ENCODE measurements around the gene TNPO3.
"Not testable (repeated sequence)": the region's sequence is repeated elsewhere in the genome, so short reads cannot be mapped to it uniquely, and the experiment has no call there.

TNPO3 gene

GRCh38 chr7:129067943-129068548 lies 13.1 kb upstream of the TNPO3 start:
- no peak for DNase-seq

GRCh38 chr7:129067132-129067561 lies 12.2 kb upstream of the TNPO3 start:
- not testable (repeated sequence) for DNase-seq

- DNase-seq, result no peak
These were observed 11.6 kb upstream of the TNPO3 start for GRCh38 chr7:129066290-129067131.

GRCh38 chr7:129055861-129056464 lies 1.1 kb upstream of the TNPO3 start:
- DNase-seq, result no peak

- no peak for DNase-seq
These were observed 444 bp upstream of the TNPO3 start for GRCh38 chr7:129055294-129055816.

- no peak for DNase-seq
These were observed 923 bp downstream of the TNPO3 start for GRCh38 chr7:129053938-129054437.

GRCh38 chr7:129052441-129052840 lies 2.5 kb downstream of the TNPO3 start:
- DNase-seq, result no peak

- not testable (repeated sequence) for DNase-seq
These were observed 3.5 kb downstream of the TNPO3 start for GRCh38 chr7:129051459-129051858.

GRCh38 chr7:129047761-129048160 lies 7.2 kb downstream of the TNPO3 start:
- DNase-seq, result no peak

GRCh38 chr7:129045682-129046081 lies 9.2 kb downstream of the TNPO3 start:
- DNase-seq, result no peak

GRCh38 chr7:129043012-129043411 lies 11.9 kb downstream of the TNPO3 start:
- DNase-seq, result no peak

- no peak for DNase-seq
These were observed 13.5 kb downstream of the TNPO3 start for GRCh38 chr7:129041142-129042085.

GRCh38 chr7:129038468-129038867 lies 16.4 kb downstream of the TNPO3 start:
- not testable (repeated sequence) for DNase-seq

- no peak for DNase-seq
These were observed 17.3 kb downstream of the TNPO3 start for GRCh38 chr7:129037585-129037984.

- no peak for DNase-seq
These were observed 22.9 kb downstream of the TNPO3 start for GRCh38 chr7:129032017-129032416.

- no peak for DNase-seq
These were observed 24.5 kb downstream of the TNPO3 start for GRCh38 chr7:129030440-129030839.

- no peak for DNase-seq
These were observed 30.8 kb downstream of the TNPO3 start for GRCh38 chr7:129024125-129024524.

GRCh38 chr7:129021656-129022055 lies 33.3 kb downstream of the TNPO3 start:
- DNase-seq, result no peak

- DNase-seq, result no peak
These were observed 36.9 kb downstream of the TNPO3 start for GRCh38 chr7:129017933-129018538.

GRCh38 chr7:129017264-129017663 lies 37.6 kb downstream of the TNPO3 start:
- DNase-seq, result no peak

- DNase-seq, result no peak
These were observed 40.3 kb downstream of the TNPO3 start for GRCh38 chr7:129014501-129015101.

All from activated naive CD4-positive, alpha-beta T cell treated with Interleukin-2 at 50 U/mL for 16 hours (primary cell).